HEK293 (cell line): ENCODE measurements around the gene FRZB.

Experiments
- BCL6B ChIP-seq: fragments of 450-650 bp; formaldehyde crosslinking; IDR thresholded peaks from 2 replicates; pipeline ENCODE4 v1.5.1; 2017; ENCODE audit warnings: missing biosample characterization, missing genetic modification characterization
- FEZF1 ChIP-seq: fragments of 450-650 bp; formaldehyde crosslinking; IDR thresholded peaks from 2 replicates; pipeline ENCODE4 v1.5.1; 2016; ENCODE audit warnings: missing biosample characterization, missing genetic modification characterization
- GLI2 ChIP-seq: fragments of 450-650 bp; formaldehyde crosslinking; IDR thresholded peaks from 2 replicates; pipeline ENCODE4; 2017; ENCODE audit warnings: missing biosample characterization, missing genetic modification characterization, low read depth, borderline replicate concordance
- HOXD13 ChIP-seq: sonication (generic); formaldehyde crosslinking; IDR thresholded peaks from 2 replicates; pipeline ENCODE4 v1.8.0; 2022; ENCODE audit warnings: missing genetic modification reagents, borderline replicate concordance
- ZBTB10 ChIP-seq: fragments of 450-650 bp; formaldehyde crosslinking; IDR thresholded peaks from 2 replicates; pipeline ENCODE4 v1.5.1; 2016; ENCODE audit warnings: missing biosample characterization, missing genetic modification characterization
- ZBTB20 ChIP-seq: fragments of 450-650 bp; formaldehyde crosslinking; IDR thresholded peaks from 2 replicates; pipeline ENCODE4 v1.5.1; 2016; ENCODE audit warnings: missing biosample characterization, missing genetic modification characterization
- ZNF114 ChIP-seq: fragments of 450-650 bp; formaldehyde crosslinking; IDR thresholded peaks from 2 replicates; pipeline ENCODE4 v1.5.0; 2017; ENCODE audit warnings: missing biosample characterization, missing genetic modification characterization
- ZNF132 ChIP-seq: fragments of 450-650 bp; formaldehyde crosslinking; IDR thresholded peaks from 2 replicates; pipeline ENCODE4 v1.5.1; 2017; ENCODE audit warnings: missing biosample characterization, missing genetic modification characterization, borderline replicate concordance
- ZNF133 ChIP-seq: fragments of 450-650 bp; formaldehyde crosslinking; IDR thresholded peaks from 2 replicates; pipeline ENCODE4 v1.5.1; 2016; ENCODE audit warnings: missing biosample characterization, missing genetic modification characterization
- ZNF175 ChIP-seq: fragments of 450-650 bp; formaldehyde crosslinking; IDR thresholded peaks from 2 replicates; pipeline ENCODE4 v1.5.1; 2016; ENCODE audit warnings: missing biosample characterization, missing genetic modification characterization
- ZNF2 ChIP-seq: fragments of 450-650 bp; formaldehyde crosslinking; IDR thresholded peaks from 2 replicates; pipeline ENCODE4 v1.5.1; 2016; ENCODE audit warnings: missing biosample characterization, missing genetic modification characterization
- ZNF248 ChIP-seq: fragments of 450-650 bp; formaldehyde crosslinking; IDR thresholded peaks from 2 replicates; pipeline ENCODE4 v1.5.1; 2017; ENCODE audit warnings: missing biosample characterization, missing genetic modification characterization
- ZNF426 ChIP-seq: fragments of 450-650 bp; formaldehyde crosslinking; IDR thresholded peaks from 2 replicates; pipeline ENCODE4 v1.5.1; 2017; ENCODE audit warnings: missing biosample characterization, missing genetic modification characterization, mild to moderate bottlenecking, inconsistent platforms, moderate library complexity
- ZNF433 ChIP-seq: fragments of 450-650 bp; formaldehyde crosslinking; IDR thresholded peaks from 2 replicates; pipeline ENCODE4 v1.5.1; 2016; ENCODE audit warnings: missing biosample characterization, missing genetic modification characterization, low read depth
- ZNF544 ChIP-seq: fragments of 450-650 bp; formaldehyde crosslinking; IDR thresholded peaks from 2 replicates; pipeline ENCODE4 v1.5.0; 2017; ENCODE audit warnings: missing biosample characterization, missing genetic modification characterization
- ZNF561 ChIP-seq: fragments of 450-650 bp; IDR thresholded peaks from 2 replicates; pipeline ENCODE4 v1.5.1; 2018; ENCODE audit warnings: missing biosample characterization, missing genetic modification characterization, borderline replicate concordance
- ZNF623 ChIP-seq: fragments of 450-650 bp; formaldehyde crosslinking; IDR thresholded peaks from 2 replicates; pipeline ENCODE4 v1.5.1; 2016; ENCODE audit warnings: missing biosample characterization, missing genetic modification characterization
- ZNF843 ChIP-seq: fragments of 450-650 bp; formaldehyde crosslinking; IDR thresholded peaks from 2 replicates; pipeline ENCODE4 v1.5.1; 2016; ENCODE audit warnings: missing biosample characterization, missing genetic modification characterization
- TF ChIP-seq, protein P1 (sequence below): fragments of 450-650 bp; IDR thresholded peaks from 2 replicates; pipeline ENCODE4 v1.5.1; 2018; ENCODE audit warnings: missing biosample characterization, mild to moderate bottlenecking, missing genetic modification characterization
- TF ChIP-seq, protein P2 (sequence below): fragments of 450-650 bp; formaldehyde crosslinking; IDR thresholded peaks from 2 replicates; pipeline ENCODE4 v1.5.1; 2016; ENCODE audit warnings: missing biosample characterization, missing genetic modification characterization
- TF ChIP-seq, protein P3 (sequence below): IDR thresholded peaks from 2 replicates; pipeline ENCODE4 v1.6.1; 2011; ENCODE audit warnings: mild to moderate bottlenecking, low read depth, low read length, borderline replicate concordance
- TF ChIP-seq, protein P4 (sequence below): fragments of 450-650 bp; formaldehyde crosslinking; IDR thresholded peaks from 2 replicates; pipeline ENCODE4 v1.5.1; 2016; ENCODE audit warnings: missing biosample characterization, missing genetic modification characterization
- TF ChIP-seq, protein P5 (sequence below): fragments of 450-650 bp; formaldehyde crosslinking; IDR thresholded peaks from 2 replicates; pipeline ENCODE4 v1.5.1; 2016; ENCODE audit warnings: missing biosample characterization, missing genetic modification characterization

Gene FRZB

GRCh38 chr2:182826064-182826463, 40.4 kb downstream of the FRZB start (continued):
- TF ChIP-seq, protein P1, sequence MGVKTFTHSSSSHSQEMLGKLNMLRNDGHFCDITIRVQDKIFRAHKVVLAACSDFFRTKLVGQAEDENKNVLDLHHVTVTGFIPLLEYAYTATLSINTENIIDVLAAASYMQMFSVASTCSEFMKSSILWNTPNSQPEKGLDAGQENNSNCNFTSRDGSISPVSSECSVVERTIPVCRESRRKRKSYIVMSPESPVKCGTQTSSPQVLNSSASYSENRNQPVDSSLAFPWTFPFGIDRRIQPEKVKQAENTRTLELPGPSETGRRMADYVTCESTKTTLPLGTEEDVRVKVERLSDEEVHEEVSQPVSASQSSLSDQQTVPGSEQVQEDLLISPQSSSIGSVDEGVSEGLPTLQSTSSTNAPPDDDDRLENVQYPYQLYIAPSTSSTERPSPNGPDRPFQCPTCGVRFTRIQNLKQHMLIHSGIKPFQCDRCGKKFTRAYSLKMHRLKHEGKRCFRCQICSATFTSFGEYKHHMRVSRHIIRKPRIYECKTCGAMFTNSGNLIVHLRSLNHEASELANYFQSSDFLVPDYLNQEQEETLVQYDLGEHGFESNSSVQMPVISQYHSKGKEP: peak; percentile 74; the same call in 1 of the 2 replicates
- TF ChIP-seq ZNF426 (tag by site-specific recombination) (no peak), ZBTB20 (tag by site-specific recombination) (no peak), ZNF2 (tag by site-specific recombination) (no peak), ZNF623 (tag by site-specific recombination) (no peak), ZNF433 (tag by site-specific recombination) (no peak), ZNF133 (tag by site-specific recombination) (no peak), ZNF114 (tag by site-specific recombination) (no peak), ZNF843 (tag by site-specific recombination) (peak; percentile 84), HOXD13 (CRISPR knock-in tag) (no peak), FEZF1 (tag by site-specific recombination) (peak; percentile 72), GLI2 (peak; percentile 7; the same call in 1 of the 2 replicates), ZBTB10 (tag by site-specific recombination) (no peak), ZNF561 (no peak), ZNF175 (tag by site-specific recombination) (no peak), ZNF544 (tag by site-specific recombination) (no peak), ZNF132 (no peak), BCL6B (no peak), ZNF248 (tag by site-specific recombination) (no peak)
- TF ChIP-seq, protein P2, sequence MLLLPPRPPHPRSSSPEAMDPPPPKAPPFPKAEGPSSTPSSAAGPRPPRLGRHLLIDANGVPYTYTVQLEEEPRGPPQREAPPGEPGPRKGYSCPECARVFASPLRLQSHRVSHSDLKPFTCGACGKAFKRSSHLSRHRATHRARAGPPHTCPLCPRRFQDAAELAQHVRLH (tag by site-specific recombination): peak; percentile 59; the same call in 1 of the 2 replicates
- TF ChIP-seq, protein P3, sequence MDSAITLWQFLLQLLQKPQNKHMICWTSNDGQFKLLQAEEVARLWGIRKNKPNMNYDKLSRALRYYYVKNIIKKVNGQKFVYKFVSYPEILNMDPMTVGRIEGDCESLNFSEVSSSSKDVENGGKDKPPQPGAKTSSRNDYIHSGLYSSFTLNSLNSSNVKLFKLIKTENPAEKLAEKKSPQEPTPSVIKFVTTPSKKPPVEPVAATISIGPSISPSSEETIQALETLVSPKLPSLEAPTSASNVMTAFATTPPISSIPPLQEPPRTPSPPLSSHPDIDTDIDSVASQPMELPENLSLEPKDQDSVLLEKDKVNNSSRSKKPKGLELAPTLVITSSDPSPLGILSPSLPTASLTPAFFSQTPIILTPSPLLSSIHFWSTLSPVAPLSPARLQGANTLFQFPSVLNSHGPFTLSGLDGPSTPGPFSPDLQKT: no peak
- TF ChIP-seq, protein P4, sequence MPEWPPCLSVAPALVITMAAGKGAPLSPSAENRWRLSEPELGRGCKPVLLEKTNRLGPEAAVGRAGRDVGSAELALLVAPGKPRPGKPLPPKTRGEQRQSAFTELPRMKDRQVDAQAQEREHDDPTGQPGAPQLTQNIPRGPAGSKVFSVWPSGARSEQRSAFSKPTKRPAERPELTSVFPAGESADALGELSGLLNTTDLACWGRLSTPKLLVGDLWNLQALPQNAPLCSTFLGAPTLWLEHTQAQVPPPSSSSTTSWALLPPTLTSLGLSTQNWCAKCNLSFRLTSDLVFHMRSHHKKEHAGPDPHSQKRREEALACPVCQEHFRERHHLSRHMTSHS (tag by site-specific recombination): no peak
- TF ChIP-seq, protein P5, sequence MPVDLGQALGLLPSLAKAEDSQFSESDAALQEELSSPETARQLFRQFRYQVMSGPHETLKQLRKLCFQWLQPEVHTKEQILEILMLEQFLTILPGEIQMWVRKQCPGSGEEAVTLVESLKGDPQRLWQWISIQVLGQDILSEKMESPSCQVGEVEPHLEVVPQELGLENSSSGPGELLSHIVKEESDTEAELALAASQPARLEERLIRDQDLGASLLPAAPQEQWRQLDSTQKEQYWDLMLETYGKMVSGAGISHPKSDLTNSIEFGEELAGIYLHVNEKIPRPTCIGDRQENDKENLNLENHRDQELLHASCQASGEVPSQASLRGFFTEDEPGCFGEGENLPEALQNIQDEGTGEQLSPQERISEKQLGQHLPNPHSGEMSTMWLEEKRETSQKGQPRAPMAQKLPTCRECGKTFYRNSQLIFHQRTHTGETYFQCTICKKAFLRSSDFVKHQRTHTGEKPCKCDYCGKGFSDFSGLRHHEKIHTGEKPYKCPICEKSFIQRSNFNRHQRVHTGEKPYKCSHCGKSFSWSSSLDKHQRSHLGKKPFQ (tag by site-specific recombination): 0 out of 2 replicates have a peak, but pooled peaks have one; percentile 33
